Pulmonary artery endothelial cell (primary cell): Measurements from ENCODE around the gene DOCK7. TPM values are rescaled to one million over a fixed set of nuclear protein-coding genes. Genes with fewer than 3 reads are reported as not detected.

ENCODE experiments used
- DNase-seq: peaks from one replicate; pipeline ENCODE4 v3.0.0-alpha.2; 2011; ENCODE audit warnings: low read depth, low spot score
- total RNA-seq: library from RNA; depleted of rRNA; stranded (reverse); fragments of >200 nt; gene quantifications from 2 replicates; pipeline ENCODE4 v1.2.3, GENCODE V29; 2014

The DOCK7 gene
- total RNA-seq, 1 donor from 2014 or later: 37.1 TPM

DNA sequence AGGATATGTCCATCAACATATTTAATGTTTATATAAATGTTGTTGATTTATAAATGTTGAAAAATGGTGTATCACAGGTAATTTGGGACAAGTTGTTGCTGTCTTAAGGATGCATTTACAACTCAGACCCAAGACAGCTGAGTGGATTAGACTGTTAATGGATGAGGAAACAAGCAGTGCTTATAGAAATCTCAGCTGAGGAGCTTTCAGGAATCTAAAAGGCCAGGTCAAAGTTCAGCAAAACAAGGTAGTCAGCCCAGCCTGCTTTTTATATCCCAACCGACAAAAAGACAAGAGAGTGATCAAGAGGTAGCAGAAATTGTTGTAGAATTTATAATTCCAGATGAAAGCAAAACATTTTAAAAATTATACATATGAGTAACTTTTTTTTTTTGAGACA is 268.0 kb downstream of the DOCK7 start:
- DNase-seq: no peak

DNA sequence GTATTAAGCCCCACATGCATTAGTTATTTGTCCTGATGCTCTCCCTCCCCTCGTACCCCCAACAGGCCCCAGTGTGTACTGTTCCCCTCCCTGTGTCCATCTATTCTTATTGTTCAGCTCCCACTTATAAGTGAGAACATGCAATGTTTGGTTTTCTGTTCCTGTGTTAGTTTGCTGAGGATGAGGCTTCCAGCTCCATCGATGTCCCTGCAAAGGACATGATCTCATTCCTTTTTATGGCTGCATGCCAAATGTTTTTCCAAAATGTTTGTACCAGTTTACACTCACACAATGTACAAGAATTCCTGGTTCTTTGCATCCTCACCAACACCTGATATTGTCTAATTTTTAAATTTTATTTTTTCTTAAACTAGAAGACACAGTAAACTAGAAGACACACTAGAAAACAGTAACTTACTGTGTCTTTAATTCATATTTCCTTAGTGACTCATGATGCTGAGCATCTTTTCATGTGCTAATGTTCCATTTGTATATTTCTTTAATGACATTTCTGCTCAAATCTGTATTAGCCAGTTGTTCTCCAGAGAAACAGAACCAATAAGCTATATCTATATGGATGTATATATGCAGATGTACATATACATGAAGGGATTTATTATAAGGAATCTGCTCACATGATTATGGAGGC is 270.7 kb downstream of the DOCK7 start:
- no peak for DNase-seq

DNA sequence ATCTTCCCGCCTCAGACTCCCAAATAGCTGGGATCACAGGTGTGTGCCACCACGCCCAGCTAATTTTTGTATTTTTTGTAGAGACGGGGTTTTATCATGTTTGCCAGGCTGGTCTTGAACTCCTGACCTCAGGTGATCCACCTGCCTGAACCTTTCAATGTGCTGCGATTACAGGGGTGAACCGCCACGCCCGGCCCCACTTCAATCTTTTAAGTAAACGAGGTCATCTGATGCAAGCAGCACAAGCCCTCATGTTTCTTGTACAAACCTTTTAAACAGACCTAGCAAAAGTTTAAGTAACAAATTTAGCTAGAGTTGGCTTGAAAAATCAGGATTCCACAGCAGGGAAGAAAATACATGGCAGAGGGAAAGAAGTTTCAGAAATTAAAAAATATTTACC is 272.5 kb downstream of the DOCK7 start:
- no peak for DNase-seq

DNA sequence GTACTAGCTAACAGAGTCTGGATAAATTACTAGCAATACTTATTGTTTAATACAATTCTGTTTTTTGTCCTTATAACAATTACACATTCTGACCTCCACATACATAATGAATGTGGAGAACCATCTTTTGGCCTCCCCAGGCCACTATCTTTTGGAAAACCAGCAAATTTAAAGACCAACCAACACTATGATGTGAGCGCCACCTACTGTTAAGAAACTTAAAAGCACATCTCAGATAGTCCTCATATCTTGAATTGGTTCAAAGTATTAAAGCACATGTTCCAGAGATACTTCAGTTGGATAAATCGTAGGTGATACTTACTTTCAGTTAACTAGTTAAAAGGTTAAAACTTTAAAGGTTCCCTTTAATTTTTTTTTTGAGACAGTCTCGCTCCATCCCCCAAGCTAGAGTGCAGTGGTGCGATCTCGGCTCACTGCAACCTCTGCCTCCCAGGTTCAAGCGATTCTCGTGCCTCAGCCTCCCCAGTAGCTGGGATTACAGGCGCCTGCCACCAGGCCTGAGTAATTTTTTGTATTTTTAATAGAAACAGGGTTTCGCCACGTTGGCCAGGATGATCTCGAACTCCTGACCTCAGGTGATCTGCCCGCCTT is 280.7 kb downstream of the DOCK7 start:
- DNase-seq: no peak

DNA sequence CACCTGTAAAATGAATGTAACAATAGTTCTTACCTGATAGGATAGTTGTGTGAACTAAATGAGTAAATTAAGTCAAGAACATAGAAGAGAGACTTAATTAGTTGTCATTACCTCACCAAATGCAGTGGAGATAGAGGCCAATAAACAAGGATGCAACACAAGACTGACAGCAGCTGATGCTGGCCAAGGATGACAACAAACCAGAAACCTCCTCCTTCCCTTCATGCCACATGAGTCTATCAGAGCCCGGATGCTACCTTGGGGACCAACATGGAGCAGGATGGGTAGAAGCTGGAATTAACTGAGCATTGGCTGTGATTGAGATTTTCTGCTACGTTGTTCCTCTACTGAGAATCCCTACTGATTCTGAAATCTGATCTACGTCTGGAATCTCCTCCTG is 281.6 kb downstream of the DOCK7 start:
- DNase-seq: no peak

DNA sequence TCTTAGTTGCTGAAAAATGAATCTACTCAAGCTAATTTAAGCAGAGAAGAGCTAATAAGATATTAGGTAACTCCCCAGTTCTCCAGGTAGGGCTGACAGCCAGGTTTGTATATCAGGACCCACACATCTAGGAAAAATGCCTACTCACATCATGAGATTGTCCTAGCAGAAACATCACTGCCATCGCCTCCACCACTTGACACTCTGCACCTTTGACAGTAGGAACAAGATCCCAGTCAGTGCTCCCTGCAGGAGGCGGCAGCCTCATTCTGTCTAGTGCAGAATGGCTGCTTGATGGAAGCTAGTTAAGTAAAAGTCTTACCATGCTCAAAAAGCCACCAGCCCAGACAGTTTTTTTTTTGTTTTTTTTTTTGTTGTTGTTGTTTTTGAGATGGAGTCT is 282.9 kb downstream of the DOCK7 start:
- no peak for DNase-seq

Other genes with a start within 250 kb of the DOCK7 start
- gene ANGPTL3, start 90.9 kb downstream of the DOCK7 start, total RNA-seq: not detected in 2 replicates
- gene ATG4C, start 95.7 kb upstream of the DOCK7 start, total RNA-seq: 6.6 and 13.1 TPM in 2 replicates